GM23248 (cell line): ENCODE data around the gene ADAMTSL1.

Source experiments
- EZH2 ChIP-seq: fragments of 200-600 bp; sonication (generic); IDR thresholded peaks from 2 replicates; pipeline ENCODE4 v1.6.1; 2018; ENCODE audit warnings: antibody characterized with exemption, mild to moderate bottlenecking; ENCODE audit not compliant: insufficient read depth, poor library complexity, severe bottlenecking
- EZH2phosphoT487 ChIP-seq: fragments of 200-600 bp; sonication (generic); IDR thresholded peaks from 2 replicates; pipeline ENCODE4 v1.6.1; 2018; ENCODE audit warnings: antibody characterized with exemption, moderate library complexity, mild to moderate bottlenecking, low read depth; ENCODE audit not compliant: insufficient read depth

- TF ChIP-seq EZH2phosphoT487 (no peak), EZH2 (no peak)
Measured at GRCh38 chr9:18477719-18478118, 3.8 kb downstream of the ADAMTSL1 start.
